Measurements from ENCODE around the gene AARS2. TPM values are rescaled to one million over a fixed set of nuclear protein-coding genes. Genes with fewer than 3 reads are reported as not detected.

The AARS2 gene
- total and polyA plus RNA-seq, 4 donors = 1.9 to 9.6 (median 6.9) TPM

DNA sequence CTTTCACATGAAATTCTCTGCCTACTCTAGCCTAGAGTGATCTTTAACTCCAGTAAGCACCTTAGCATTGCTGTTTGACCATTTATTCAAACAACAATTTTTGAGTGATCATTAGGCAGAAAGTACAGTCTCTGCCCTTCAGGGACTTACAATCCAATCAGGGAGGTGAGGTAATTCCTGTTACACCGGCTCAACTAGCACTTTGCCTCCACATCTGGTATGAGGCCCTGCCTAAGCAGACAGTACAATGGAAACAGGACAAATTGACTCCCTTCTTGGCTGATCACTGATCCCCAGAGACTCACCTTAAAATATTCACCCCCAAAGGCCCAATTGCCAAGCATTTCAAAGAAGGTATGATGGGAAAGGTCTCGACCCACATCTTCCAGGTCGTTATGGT, 1.4 kb downstream of the AARS2 start:
- peaks cover 4 to 10% (median 8%) of the 10 kb centered on the region in 4 donors for H3K4me1 ChIP-seq (ENCODE audit: control insufficient read depth in 4 of 4, insufficient read depth in 4 of 4, low read length in 3 of 4)
- no peak overlapping the region for H3K4me3 ChIP-seq (ENCODE audit: low read depth in 1 of 3, low read length in 3 of 3)
- H3K27me3 ChIP-seq (ENCODE audit: control insufficient read depth in 4 of 4, insufficient read depth in 4 of 4, low read length in 3 of 4) = no peaks in the 10 kb centered on the region
- H3K36me3 ChIP-seq (ENCODE audit: control insufficient read depth in 4 of 4, insufficient read depth in 3 of 4, low read depth in 1 of 4, low read length in 3 of 4) = peaks cover 9 to 41% (median 18%) of the 10 kb centered on the region in 4 donors
- H3K9me3 ChIP-seq (ENCODE audit: control insufficient read depth in 4 of 4, low read length in 3 of 4) = no peaks in the 10 kb centered on the region
- H3K9ac ChIP-seq (ENCODE audit: low read depth in 1 of 2, low read length in 2 of 2) = no peak overlapping the region
- TF ChIP-seq, protein P1, sequence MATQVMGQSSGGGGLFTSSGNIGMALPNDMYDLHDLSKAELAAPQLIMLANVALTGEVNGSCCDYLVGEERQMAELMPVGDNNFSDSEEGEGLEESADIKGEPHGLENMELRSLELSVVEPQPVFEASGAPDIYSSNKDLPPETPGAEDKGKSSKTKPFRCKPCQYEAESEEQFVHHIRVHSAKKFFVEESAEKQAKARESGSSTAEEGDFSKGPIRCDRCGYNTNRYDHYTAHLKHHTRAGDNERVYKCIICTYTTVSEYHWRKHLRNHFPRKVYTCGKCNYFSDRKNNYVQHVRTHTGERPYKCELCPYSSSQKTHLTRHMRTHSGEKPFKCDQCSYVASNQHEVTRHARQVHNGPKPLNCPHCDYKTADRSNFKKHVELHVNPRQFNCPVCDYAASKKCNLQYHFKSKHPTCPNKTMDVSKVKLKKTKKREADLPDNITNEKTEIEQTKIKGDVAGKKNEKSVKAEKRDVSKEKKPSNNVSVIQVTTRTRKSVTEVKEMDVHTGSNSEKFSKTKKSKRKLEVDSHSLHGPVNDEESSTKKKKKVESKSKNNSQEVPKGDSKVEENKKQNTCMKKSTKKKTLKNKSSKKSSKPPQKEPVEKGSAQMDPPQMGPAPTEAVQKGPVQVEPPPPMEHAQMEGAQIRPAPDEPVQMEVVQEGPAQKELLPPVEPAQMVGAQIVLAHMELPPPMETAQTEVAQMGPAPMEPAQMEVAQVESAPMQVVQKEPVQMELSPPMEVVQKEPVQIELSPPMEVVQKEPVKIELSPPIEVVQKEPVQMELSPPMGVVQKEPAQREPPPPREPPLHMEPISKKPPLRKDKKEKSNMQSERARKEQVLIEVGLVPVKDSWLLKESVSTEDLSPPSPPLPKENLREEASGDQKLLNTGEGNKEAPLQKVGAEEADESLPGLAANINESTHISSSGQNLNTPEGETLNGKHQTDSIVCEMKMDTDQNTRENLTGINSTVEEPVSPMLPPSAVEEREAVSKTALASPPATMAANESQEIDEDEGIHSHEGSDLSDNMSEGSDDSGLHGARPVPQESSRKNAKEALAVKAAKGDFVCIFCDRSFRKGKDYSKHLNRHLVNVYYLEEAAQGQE (IDR thresholded peaks at IDR 0.05) = no peak
- TF ChIP-seq, protein P2, sequence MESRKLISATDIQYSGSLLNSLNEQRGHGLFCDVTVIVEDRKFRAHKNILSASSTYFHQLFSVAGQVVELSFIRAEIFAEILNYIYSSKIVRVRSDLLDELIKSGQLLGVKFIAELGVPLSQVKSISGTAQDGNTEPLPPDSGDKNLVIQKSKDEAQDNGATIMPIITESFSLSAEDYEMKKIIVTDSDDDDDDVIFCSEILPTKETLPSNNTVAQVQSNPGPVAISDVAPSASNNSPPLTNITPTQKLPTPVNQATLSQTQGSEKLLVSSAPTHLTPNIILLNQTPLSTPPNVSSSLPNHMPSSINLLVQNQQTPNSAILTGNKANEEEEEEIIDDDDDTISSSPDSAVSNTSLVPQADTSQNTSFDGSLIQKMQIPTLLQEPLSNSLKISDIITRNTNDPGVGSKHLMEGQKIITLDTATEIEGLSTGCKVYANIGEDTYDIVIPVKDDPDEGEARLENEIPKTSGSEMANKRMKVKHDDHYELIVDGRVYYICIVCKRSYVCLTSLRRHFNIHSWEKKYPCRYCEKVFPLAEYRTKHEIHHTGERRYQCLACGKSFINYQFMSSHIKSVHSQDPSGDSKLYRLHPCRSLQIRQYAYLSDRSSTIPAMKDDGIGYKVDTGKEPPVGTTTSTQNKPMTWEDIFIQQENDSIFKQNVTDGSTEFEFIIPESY (IDR thresholded peaks at IDR 0.05) = no peak
- TF ChIP-seq NR2F2 (IDR thresholded peaks at IDR 0.05) (no peak), TAF1 (conservative IDR thresholded peaks at IDR 0.05) (no peak), RAD21 (IDR thresholded peaks at IDR 0.05) (no peak), FOXA1 (IDR thresholded peaks at IDR 0.05) (no peak), SP1 (IDR thresholded peaks at IDR 0.05) (no peak), HNF4A (conservative IDR thresholded peaks at IDR 0.05) (no peak), EGR1 (IDR thresholded peaks at IDR 0.05; ENCODE audit: low read depth in 2 of 2) (no peak), FOXA2 (IDR thresholded peaks at IDR 0.05) (no peak), GABPA (IDR thresholded peaks at IDR 0.05 in 1 of 2, conservative IDR thresholded peaks at IDR 0.05 in 1 of 2) (no peak), HNF4G (IDR thresholded peaks at IDR 0.05) (no peak), JUND (IDR thresholded peaks at IDR 0.05) (no peak), YY1 (IDR thresholded peaks at IDR 0.05) (no peak)
- TF ChIP-seq, protein P3, sequence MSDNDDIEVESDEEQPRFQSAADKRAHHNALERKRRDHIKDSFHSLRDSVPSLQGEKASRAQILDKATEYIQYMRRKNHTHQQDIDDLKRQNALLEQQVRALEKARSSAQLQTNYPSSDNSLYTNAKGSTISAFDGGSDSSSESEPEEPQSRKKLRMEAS (IDR thresholded peaks at IDR 0.05) = no peak
- TF ChIP-seq, protein P4, sequence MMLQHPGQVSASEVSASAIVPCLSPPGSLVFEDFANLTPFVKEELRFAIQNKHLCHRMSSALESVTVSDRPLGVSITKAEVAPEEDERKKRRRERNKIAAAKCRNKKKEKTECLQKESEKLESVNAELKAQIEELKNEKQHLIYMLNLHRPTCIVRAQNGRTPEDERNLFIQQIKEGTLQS (IDR thresholded peaks at IDR 0.05) = no peak
- no peak overlapping the region for H3K27ac ChIP-seq (ENCODE audit: low read depth in 1 of 2, low read length in 2 of 2)
- 92% methylated on average over 3 of the region's 3 CpGs for WGBS
- DNase-seq (ENCODE audit: low spot score) = no peak

DNA sequence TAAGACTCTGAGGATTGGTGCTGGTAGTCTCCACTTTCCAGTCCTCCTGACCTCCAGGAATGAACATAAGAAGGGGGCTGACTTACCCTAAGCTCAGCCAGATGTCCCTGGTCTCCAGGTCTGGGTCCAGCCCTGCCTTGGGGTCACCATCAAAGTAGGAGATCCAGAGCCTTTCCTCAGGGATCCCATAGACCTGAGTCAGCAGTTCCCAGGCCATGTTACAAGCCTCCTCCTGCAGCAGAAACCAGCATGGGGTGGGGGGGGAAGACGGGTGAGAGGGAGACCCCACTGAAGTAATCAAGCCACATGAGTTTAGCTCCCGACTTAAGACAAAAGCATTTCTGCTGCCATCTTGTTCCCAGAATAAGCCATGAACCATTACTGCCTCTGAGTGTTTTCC, 1.8 kb downstream of the AARS2 start:
- peaks cover 4 to 10% (median 8%) of the 10 kb centered on the region in 4 donors for H3K4me1 ChIP-seq (ENCODE audit: control insufficient read depth in 4 of 4, insufficient read depth in 4 of 4, low read length in 3 of 4)
- no peak for DNase-seq (ENCODE audit: low spot score)
- no peak for TF ChIP-seq RXRA (IDR thresholded peaks at IDR 0.05)
- no peak for TF ChIP-seq FOXA2 (IDR thresholded peaks at IDR 0.05)
- TF ChIP-seq, protein P4 (IDR thresholded peaks at IDR 0.05) = no peak
- TF ChIP-seq HNF4A (conservative IDR thresholded peaks at IDR 0.05) = no peak
- no peak for TF ChIP-seq YY1 (IDR thresholded peaks at IDR 0.05)
- TF ChIP-seq RAD21 (IDR thresholded peaks at IDR 0.05) = no peak
- H3K27ac ChIP-seq (ENCODE audit: low read depth in 1 of 2, low read length in 2 of 2) = no peak overlapping the region
- H3K27me3 ChIP-seq (ENCODE audit: control insufficient read depth in 4 of 4, insufficient read depth in 4 of 4, low read length in 3 of 4) = no peaks in the 10 kb centered on the region
- no peaks in the 10 kb centered on the region for H3K9me3 ChIP-seq (ENCODE audit: control insufficient read depth in 4 of 4, low read length in 3 of 4)
- H3K9ac ChIP-seq (ENCODE audit: low read depth in 1 of 2, low read length in 2 of 2) = no peak overlapping the region
- no peak overlapping the region for H3K4me3 ChIP-seq (ENCODE audit: low read depth in 1 of 3, low read length in 3 of 3)
- 95% methylated on average over 2 of the region's 2 CpGs for WGBS
- peaks cover 9 to 45% (median 20%) of the 10 kb centered on the region in 4 donors for H3K36me3 ChIP-seq (ENCODE audit: control insufficient read depth in 4 of 4, insufficient read depth in 3 of 4, low read depth in 1 of 4, low read length in 3 of 4)
